ENCODE results near the gene FLT4.
"Not testable (repeated sequence)": the region's sequence is repeated elsewhere in the genome, so short reads cannot be mapped to it uniquely, and the experiment has no call there.

GRCh38 chr5:180674090-180674475, 24.7 kb upstream of the FLT4 start:
- not testable (repeated sequence) for TF ChIP-seq CTCF (IDR thresholded peaks at IDR 0.05; ENCODE audit: low read depth, low read length, poor library complexity, severe bottlenecking); EZH2phosphoT487 (IDR thresholded peaks at IDR 0.05; ENCODE audit: borderline replicate concordance, low read length)

All from DOHH2 (cell line).